HCT116 (cell line): ENCODE measurements around the gene MBOAT7. TPM values are rescaled to one million over a fixed set of nuclear protein-coding genes. Genes with fewer than 3 reads are reported as not detected.

Source experiments
- ATAC-seq: fragments of 200-7000 bp; cut with Tn5 transposase; 2 replicates; pipeline ENCODE4 v1.9.1; 2020; ENCODE audit warnings: mild to moderate bottlenecking, moderate library complexity
- BruUV-seq: library from RNA; stranded (reverse); fragments of 400-500 nt; replicated peaks from 2 replicates; lab custom pipeline; 2021; lab: Mats Ljungman, UMichigan
- CTCF ChIA-PET: fragments of 300-600 bp; sonication (Branson Sonifier 250); formaldehyde crosslinking; loops from one replicate; lab custom pipeline; 2021; ENCODE audit warnings: antibody characterized with exemption; lab: Charles Lee
- POLR2A ChIA-PET: fragments of 300-600, 350-600 bp; sonication (Branson Sonifier 250); formaldehyde crosslinking; loops from one replicate; lab custom pipeline; 2021; ENCODE audit warnings: antibody characterized with exemption; lab: Charles Lee
- RAD21 ChIA-PET, 2 experiments: fragments of 300-600 bp; sonication (Branson Sonifier 250); formaldehyde crosslinking; loops; one replicate each; lab custom pipeline; 2023; ENCODE audit warnings: low total read pairs in 2 of 2; ENCODE audit not compliant: uncharacterized antibody in 2 of 2, unreplicated experiment in 2 of 2, low non-redundant PET in 1 of 2; lab: Charles Lee
- DNase-seq: peaks from one replicate; pipeline ENCODE4 v3.0.0-alpha.2; 2010; ENCODE audit warnings: low read depth, low spot score
- H2AFZ ChIP-seq: fragments of 200-600 bp; shearing (Covaris generic), sonication (generic); 2 replicates; pipeline ENCODE4 v1.6.1; 2017; ENCODE audit warnings: low read depth, mixed run types, mixed read lengths, antibody characterized with exemption, low read length; ENCODE audit not compliant: poor library complexity, severe bottlenecking
- H3K27ac ChIP-seq: 2 replicates; pipeline ENCODE4 v1.5.1; 2012; ENCODE audit warnings: low read depth, low read length
- H3K27me3 ChIP-seq: fragments of 200-600 bp; sonication (generic); 2 replicates; pipeline ENCODE4 v1.6.1; 2016; ENCODE audit warnings: mixed run types, low read length, mixed read lengths; ENCODE audit not compliant: insufficient read depth
- H3K36me3 ChIP-seq, 2 experiments: fragments of 200-500 bp in 1 of 2; fragments of 200-600 bp in 1 of 2; sonication (Bioruptor generic) in 1 of 2; sonication (generic) in 1 of 2; 2 replicates each; pipeline versions ENCODE4 v1.5.1 to v1.6.1; 2014 to 2016; ENCODE audit warnings: low read length in 2 of 2, inconsistent platforms in 1 of 2, mixed read lengths in 1 of 2, mixed run types in 1 of 2; ENCODE audit not compliant: insufficient read depth in 2 of 2, control insufficient read depth in 1 of 2
- H3K4me1 ChIP-seq, 2 experiments: fragments of 200-600 bp in 1 of 2; sonication (generic) in 1 of 2; 2 replicates each; pipeline versions ENCODE4 v1.5.1 to v1.6.1; 2012 to 2017; ENCODE audit warnings: low read length in 2 of 2, inconsistent platforms in 1 of 2, mild to moderate bottlenecking in 1 of 2, mixed read lengths in 1 of 2, mixed run types in 1 of 2, moderate library complexity in 1 of 2; ENCODE audit not compliant: insufficient read depth in 2 of 2, control insufficient read depth in 1 of 2
- H3K4me2 ChIP-seq: fragments of 200-600 bp; sonication (generic); 2 replicates; pipeline ENCODE4 v1.6.1; 2017; ENCODE audit warnings: mixed run types, low read length, mixed read lengths
- H3K4me3 ChIP-seq, 2 experiments: fragments of 200-600 bp in 1 of 2; sonication (generic) in 1 of 2; replicated peaks in 1 of 2; 2 replicates each; pipeline ENCODE4 v1.5.1; 2011 to 2016; ENCODE audit warnings: low read length in 2 of 2, control low read depth in 1 of 2, low read depth in 1 of 2, mild to moderate bottlenecking in 1 of 2, mixed read lengths in 1 of 2, mixed run types in 1 of 2
- H3K79me2 ChIP-seq: fragments of 200-600 bp; sonication (generic); 2 replicates; pipeline ENCODE4 v1.6.1; 2017; ENCODE audit warnings: mild to moderate bottlenecking, mixed run types, low read length, moderate library complexity, mixed read lengths; ENCODE audit not compliant: insufficient read depth
- H3K9ac ChIP-seq: fragments of 200-600 bp; sonication (generic); 2 replicates; pipeline ENCODE4 v1.6.1; 2016; ENCODE audit warnings: low read length, mixed read lengths
- H3K9me2 ChIP-seq: fragments of 200-600 bp; sonication (generic), shearing (Covaris generic); 2 replicates; pipeline ENCODE4 v1.6.1; 2017; ENCODE audit warnings: mixed run types, mild to moderate bottlenecking, moderate library complexity; ENCODE audit not compliant: insufficient read depth
- H3K9me3 ChIP-seq, 2 experiments: fragments of 200-500 bp in 1 of 2; fragments of 200-600 bp in 1 of 2; sonication (Bioruptor generic) in 1 of 2; sonication (generic) in 1 of 2; 2 replicates each; pipeline ENCODE4 v1.6.1; 2014 to 2017; ENCODE audit warnings: low read length in 2 of 2, mixed read lengths in 2 of 2, inconsistent platforms in 1 of 2, low read depth in 1 of 2, mild to moderate bottlenecking in 1 of 2, mixed run types in 1 of 2, moderate library complexity in 1 of 2; ENCODE audit not compliant: control insufficient read depth in 1 of 2, insufficient read depth in 1 of 2
- H4K20me1 ChIP-seq: fragments of 200-600 bp; sonication (generic), shearing (Covaris generic); 2 replicates; pipeline ENCODE4 v1.6.1; 2017; ENCODE audit warnings: mixed run types, mild to moderate bottlenecking, moderate library complexity; ENCODE audit not compliant: insufficient read depth
- CEBPB ChIP-seq: IDR thresholded peaks from 2 replicates; pipeline ENCODE4 v1.6.1; 2012; ENCODE audit warnings: low read depth
- EGR1 ChIP-seq: IDR thresholded peaks from 2 replicates; pipeline ENCODE4 v1.6.1; 2012; ENCODE audit warnings: low read depth
- ELF1 ChIP-seq: IDR thresholded peaks from 2 replicates; pipeline ENCODE4 v1.6.1; 2012; ENCODE audit warnings: low read depth, borderline replicate concordance
- EZH2 ChIP-seq: fragments of 200-600 bp; sonication (generic); IDR thresholded peaks from 2 replicates; pipeline ENCODE4 v1.6.1; 2017; ENCODE audit warnings: antibody characterized with exemption, mixed run types
- EZH2phosphoT487 ChIP-seq: fragments of 200-600 bp; IDR thresholded peaks from 2 replicates; pipeline ENCODE4 v1.6.1; 2018; ENCODE audit warnings: antibody characterized with exemption, borderline replicate concordance
- JUND ChIP-seq: IDR thresholded peaks from 2 replicates; pipeline ENCODE4 v1.6.1; 2012
- POLR2AphosphoS5 ChIP-seq: IDR thresholded peaks from 2 replicates; pipeline ENCODE4 v1.6.1; 2011; ENCODE audit warnings: mild to moderate bottlenecking, low read depth, low read length, moderate library complexity
- RAD21 ChIP-seq: IDR thresholded peaks from 2 replicates; pipeline ENCODE4 v1.6.1; 2012; ENCODE audit warnings: low read depth, mild to moderate bottlenecking
- SIN3A ChIP-seq: IDR thresholded peaks from 2 replicates; pipeline ENCODE4 v1.6.1; 2012; ENCODE audit warnings: low read depth
- SP1 ChIP-seq: IDR thresholded peaks from 2 replicates; pipeline ENCODE4 v1.6.1; 2012; ENCODE audit warnings: low read depth
- TCF7L2 ChIP-seq: IDR thresholded peaks from 2 replicates; pipeline ENCODE4 v1.7.0; 2011; ENCODE audit warnings: borderline replicate concordance, inconsistent platforms; ENCODE audit not compliant: insufficient read depth, insufficient read length; ENCODE audit errors: extremely low read depth
- YY1 ChIP-seq: IDR thresholded peaks from 2 replicates; pipeline ENCODE4 v1.6.1; 2011; ENCODE audit warnings: low read length, low read depth, moderate library complexity, mild to moderate bottlenecking; ENCODE audit not compliant: insufficient replicate concordance; ENCODE audit errors: extremely low read depth
- intact Hi-C: fragments of 100-400 bp; cut with micrococcal nuclease; formaldehyde crosslinking; loops from 2 replicates; pipeline ENCODE4 v1.10.0; 2022
- total RNA-seq: library from RNA; stranded (reverse); gene quantifications from one replicate; pipeline ENCODE4 v1.2.1, GENCODE V29; 2021; ENCODE audit not compliant: unreplicated experiment
- TF ChIP-seq, protein P1 (sequence below): IDR thresholded peaks from 2 replicates; pipeline ENCODE4 v1.6.1; 2012
- TF ChIP-seq, protein P2 (sequence below): IDR thresholded peaks from 2 replicates; pipeline ENCODE4 v1.6.1; 2012; ENCODE audit warnings: low read depth
- TF ChIP-seq, protein P3 (sequence below), 3 experiments: fragments of 200-600 bp in 1 of 3; sonication (generic) in 1 of 3; IDR thresholded peaks in 2 of 3; conservative IDR thresholded peaks in 1 of 3; 2 replicates each; pipeline ENCODE4 v1.5.1; 2012 to 2017; ENCODE audit warnings: low read depth in 2 of 3, low read length in 2 of 3, antibody characterized with exemption in 1 of 3, borderline replicate concordance in 1 of 3, control low read depth in 1 of 3, mild to moderate bottlenecking in 1 of 3, mixed read lengths in 1 of 3, mixed run types in 1 of 3, moderate library complexity in 1 of 3; ENCODE audit not compliant: insufficient read depth in 1 of 3
- TF ChIP-seq, protein P4 (sequence below): IDR thresholded peaks from 2 replicates; pipeline ENCODE4 v1.6.1; 2012
- TF ChIP-seq, protein P5 (sequence below): IDR thresholded peaks from 2 replicates; pipeline ENCODE4 v1.6.1; 2011; ENCODE audit warnings: mild to moderate bottlenecking, low read length, moderate library complexity; ENCODE audit not compliant: insufficient replicate concordance; ENCODE audit errors: extremely low read depth

MBOAT7 gene
- total RNA-seq, 1 experiment from 2014 or later: 113 TPM

DNA sequence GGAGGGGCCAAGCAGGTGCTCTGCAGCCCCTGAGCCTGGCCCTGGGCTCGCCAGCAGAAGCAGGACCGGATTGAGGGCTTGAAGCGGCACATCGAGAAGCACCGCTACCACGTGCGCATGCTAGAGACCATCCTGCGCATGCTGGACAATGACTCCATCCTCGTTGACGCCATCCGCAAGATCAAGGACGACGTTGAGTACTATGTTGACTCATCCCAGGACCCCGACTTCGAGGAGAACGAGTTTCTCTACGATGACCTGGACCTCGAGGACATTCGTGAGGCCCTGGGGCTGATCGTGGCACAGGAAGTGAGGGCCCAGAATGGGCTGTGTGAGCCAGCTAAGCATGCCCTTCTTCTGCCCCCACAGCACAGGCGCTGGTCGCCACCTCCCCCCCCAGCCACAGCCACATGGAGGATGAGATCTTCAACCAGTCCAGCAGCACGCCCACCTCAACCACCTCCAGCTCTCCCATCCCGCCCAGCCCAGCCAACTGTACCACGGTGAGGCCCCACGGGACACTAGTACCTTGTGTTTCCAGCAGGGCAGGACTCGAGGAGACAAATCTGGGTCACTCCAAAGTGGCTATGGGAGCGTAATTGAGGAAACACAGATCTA, 43.7 kb downstream of the MBOAT7 start:
- DNase-seq (no peak), ATAC-seq (no peak)
- BruUV-seq: no TSS peak
- Histone ChIP-seq H3K4me2 (no peak overlapping the region), H3K9ac (no peak overlapping the region), H2AFZ (no peak overlapping the region), H4K20me1 (no peaks in the 10 kb centered on the region), H3K4me3 (no peak overlapping the region), H3K4me1 (no peaks in the 10 kb centered on the region), H3K27ac (no peak overlapping the region), H3K79me2 (peaks cover 34% of the 10 kb centered on the region), H3K9me2 (no peaks in the 10 kb centered on the region), H3K36me3 (peaks cover 62 to 72% of the 10 kb centered on the region in 2 experiments; a peak in 3 of 4 replicates), H3K27me3 (no peaks in the 10 kb centered on the region), H3K9me3 (no peaks in the 10 kb centered on the region)
- RAD21 ChIA-PET: no interaction called here
- TF ChIP-seq SP1 (no peak), EGR1 (no peak), EZH2phosphoT487 (no peak), EZH2 (no peak), POLR2AphosphoS5 (no peak), SIN3A (no peak), CEBPB (no peak), TCF7L2 (no peak), RAD21 (no peak), YY1 (no peak), ELF1 (no peak), JUND (no peak)
- TF ChIP-seq, protein P1, sequence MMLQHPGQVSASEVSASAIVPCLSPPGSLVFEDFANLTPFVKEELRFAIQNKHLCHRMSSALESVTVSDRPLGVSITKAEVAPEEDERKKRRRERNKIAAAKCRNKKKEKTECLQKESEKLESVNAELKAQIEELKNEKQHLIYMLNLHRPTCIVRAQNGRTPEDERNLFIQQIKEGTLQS: no peak
- TF ChIP-seq, protein P2, sequence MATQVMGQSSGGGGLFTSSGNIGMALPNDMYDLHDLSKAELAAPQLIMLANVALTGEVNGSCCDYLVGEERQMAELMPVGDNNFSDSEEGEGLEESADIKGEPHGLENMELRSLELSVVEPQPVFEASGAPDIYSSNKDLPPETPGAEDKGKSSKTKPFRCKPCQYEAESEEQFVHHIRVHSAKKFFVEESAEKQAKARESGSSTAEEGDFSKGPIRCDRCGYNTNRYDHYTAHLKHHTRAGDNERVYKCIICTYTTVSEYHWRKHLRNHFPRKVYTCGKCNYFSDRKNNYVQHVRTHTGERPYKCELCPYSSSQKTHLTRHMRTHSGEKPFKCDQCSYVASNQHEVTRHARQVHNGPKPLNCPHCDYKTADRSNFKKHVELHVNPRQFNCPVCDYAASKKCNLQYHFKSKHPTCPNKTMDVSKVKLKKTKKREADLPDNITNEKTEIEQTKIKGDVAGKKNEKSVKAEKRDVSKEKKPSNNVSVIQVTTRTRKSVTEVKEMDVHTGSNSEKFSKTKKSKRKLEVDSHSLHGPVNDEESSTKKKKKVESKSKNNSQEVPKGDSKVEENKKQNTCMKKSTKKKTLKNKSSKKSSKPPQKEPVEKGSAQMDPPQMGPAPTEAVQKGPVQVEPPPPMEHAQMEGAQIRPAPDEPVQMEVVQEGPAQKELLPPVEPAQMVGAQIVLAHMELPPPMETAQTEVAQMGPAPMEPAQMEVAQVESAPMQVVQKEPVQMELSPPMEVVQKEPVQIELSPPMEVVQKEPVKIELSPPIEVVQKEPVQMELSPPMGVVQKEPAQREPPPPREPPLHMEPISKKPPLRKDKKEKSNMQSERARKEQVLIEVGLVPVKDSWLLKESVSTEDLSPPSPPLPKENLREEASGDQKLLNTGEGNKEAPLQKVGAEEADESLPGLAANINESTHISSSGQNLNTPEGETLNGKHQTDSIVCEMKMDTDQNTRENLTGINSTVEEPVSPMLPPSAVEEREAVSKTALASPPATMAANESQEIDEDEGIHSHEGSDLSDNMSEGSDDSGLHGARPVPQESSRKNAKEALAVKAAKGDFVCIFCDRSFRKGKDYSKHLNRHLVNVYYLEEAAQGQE: no peak
- TF ChIP-seq, protein P3, sequence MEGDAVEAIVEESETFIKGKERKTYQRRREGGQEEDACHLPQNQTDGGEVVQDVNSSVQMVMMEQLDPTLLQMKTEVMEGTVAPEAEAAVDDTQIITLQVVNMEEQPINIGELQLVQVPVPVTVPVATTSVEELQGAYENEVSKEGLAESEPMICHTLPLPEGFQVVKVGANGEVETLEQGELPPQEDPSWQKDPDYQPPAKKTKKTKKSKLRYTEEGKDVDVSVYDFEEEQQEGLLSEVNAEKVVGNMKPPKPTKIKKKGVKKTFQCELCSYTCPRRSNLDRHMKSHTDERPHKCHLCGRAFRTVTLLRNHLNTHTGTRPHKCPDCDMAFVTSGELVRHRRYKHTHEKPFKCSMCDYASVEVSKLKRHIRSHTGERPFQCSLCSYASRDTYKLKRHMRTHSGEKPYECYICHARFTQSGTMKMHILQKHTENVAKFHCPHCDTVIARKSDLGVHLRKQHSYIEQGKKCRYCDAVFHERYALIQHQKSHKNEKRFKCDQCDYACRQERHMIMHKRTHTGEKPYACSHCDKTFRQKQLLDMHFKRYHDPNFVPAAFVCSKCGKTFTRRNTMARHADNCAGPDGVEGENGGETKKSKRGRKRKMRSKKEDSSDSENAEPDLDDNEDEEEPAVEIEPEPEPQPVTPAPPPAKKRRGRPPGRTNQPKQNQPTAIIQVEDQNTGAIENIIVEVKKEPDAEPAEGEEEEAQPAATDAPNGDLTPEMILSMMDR (IDR thresholded peaks at IDR 0.05 in 2 of 3, conservative IDR thresholded peaks at IDR 0.05 in 1 of 3; ENCODE audit: borderline replicate concordance in 1 of 3, insufficient read depth in 1 of 3, low read depth in 2 of 3, low read length in 2 of 3): no peak
- TF ChIP-seq, protein P4, sequence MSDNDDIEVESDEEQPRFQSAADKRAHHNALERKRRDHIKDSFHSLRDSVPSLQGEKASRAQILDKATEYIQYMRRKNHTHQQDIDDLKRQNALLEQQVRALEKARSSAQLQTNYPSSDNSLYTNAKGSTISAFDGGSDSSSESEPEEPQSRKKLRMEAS: no peak
- TF ChIP-seq, protein P5, sequence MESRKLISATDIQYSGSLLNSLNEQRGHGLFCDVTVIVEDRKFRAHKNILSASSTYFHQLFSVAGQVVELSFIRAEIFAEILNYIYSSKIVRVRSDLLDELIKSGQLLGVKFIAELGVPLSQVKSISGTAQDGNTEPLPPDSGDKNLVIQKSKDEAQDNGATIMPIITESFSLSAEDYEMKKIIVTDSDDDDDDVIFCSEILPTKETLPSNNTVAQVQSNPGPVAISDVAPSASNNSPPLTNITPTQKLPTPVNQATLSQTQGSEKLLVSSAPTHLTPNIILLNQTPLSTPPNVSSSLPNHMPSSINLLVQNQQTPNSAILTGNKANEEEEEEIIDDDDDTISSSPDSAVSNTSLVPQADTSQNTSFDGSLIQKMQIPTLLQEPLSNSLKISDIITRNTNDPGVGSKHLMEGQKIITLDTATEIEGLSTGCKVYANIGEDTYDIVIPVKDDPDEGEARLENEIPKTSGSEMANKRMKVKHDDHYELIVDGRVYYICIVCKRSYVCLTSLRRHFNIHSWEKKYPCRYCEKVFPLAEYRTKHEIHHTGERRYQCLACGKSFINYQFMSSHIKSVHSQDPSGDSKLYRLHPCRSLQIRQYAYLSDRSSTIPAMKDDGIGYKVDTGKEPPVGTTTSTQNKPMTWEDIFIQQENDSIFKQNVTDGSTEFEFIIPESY: no peak
- intact Hi-C loops: no loop called here
- CTCF ChIA-PET: no interaction called here
- POLR2A ChIA-PET: no interaction called here
